GM19035 (cell line): ENCODE measurements around the gene ACAT2.
"Not testable (repeated sequence)": the region's sequence is repeated elsewhere in the genome, so short reads cannot be mapped to it uniquely, and the experiment has no call there.

Source experiments
- ATAC-seq: cut with Tn5 transposase; IDR thresholded peaks from one replicate; pipeline ENCODE4 v1.9.1; 2021; ENCODE audit not compliant: unreplicated experiment

Gene ACAT2

GRCh38 chr6:159762681-159763293 is 942 bp downstream of the ACAT2 start:
- no peak for ATAC-seq

- no peak for ATAC-seq
Measured at GRCh38 chr6:159766906-159767305, 5.1 kb downstream of the ACAT2 start.

GRCh38 chr6:159769470-159769869 is 7.6 kb downstream of the ACAT2 start:
- ATAC-seq: no peak

GRCh38 chr6:159772196-159772595 is 10.4 kb downstream of the ACAT2 start:
- no peak for ATAC-seq

- ATAC-seq: no peak
Measured at GRCh38 chr6:159777240-159777904, 15.5 kb downstream of the ACAT2 start.

- ATAC-seq: no peak
Measured at GRCh38 chr6:159778131-159778530, 16.3 kb downstream of the ACAT2 start.

- ATAC-seq: no peak
Measured at GRCh38 chr6:159778542-159779103, 16.8 kb downstream of the ACAT2 start.

GRCh38 chr6:159788276-159788675 is 26.4 kb downstream of the ACAT2 start:
- ATAC-seq: no peak

GRCh38 chr6:159788753-159789376 is 27.0 kb downstream of the ACAT2 start:
- peak; percentile 0 for ATAC-seq

- ATAC-seq: peak; percentile 68
Measured at GRCh38 chr6:159789377-159790148, 27.7 kb downstream of the ACAT2 start, which contains the start of gene TCP1. TCP1 (minus strand) TSS chr6:159789602; CDS start chr6:159789468, 134 bp downstream.

- ATAC-seq: peak; percentile 82
Measured at GRCh38 chr6:159790149-159790955, 28.5 kb downstream of the ACAT2 start, which contains the start of gene MRPL18. MRPL18 (plus strand) TSS chr6:159790467; CDS start chr6:159790588, 121 bp downstream.

GRCh38 chr6:159790956-159791598 is 29.2 kb downstream of the ACAT2 start:
- ATAC-seq: no peak

- ATAC-seq: not testable (repeated sequence)
Measured at GRCh38 chr6:159794976-159795375, 33.1 kb downstream of the ACAT2 start.

GRCh38 chr6:159797554-159797953 is 35.7 kb downstream of the ACAT2 start:
- ATAC-seq: no peak

GRCh38 chr6:159800141-159800865 is 38.5 kb downstream of the ACAT2 start, which contains the start of gene PNLDC1:
PNLDC1 (plus strand) TSS chr6:159800276; CDS start chr6:159800308, 32 bp downstream.
- ATAC-seq: no peak

- ATAC-seq: no peak
Measured at GRCh38 chr6:159801935-159802334, 40.1 kb downstream of the ACAT2 start.

- no peak for ATAC-seq
Measured at GRCh38 chr6:159804504-159804903, 42.7 kb downstream of the ACAT2 start.

- ATAC-seq: no peak
Measured at GRCh38 chr6:159805440-159806020, 43.7 kb downstream of the ACAT2 start.
